H1 (cell line): ENCODE measurements around the gene SMARCA4. TPM values are rescaled to one million over a fixed set of nuclear protein-coding genes. Genes with fewer than 3 reads are reported as not detected.

Source experiments
- CTCF ChIA-PET: fragments of 300-600 bp; sonication (Branson Sonifier 250); formaldehyde crosslinking; loops from one replicate; lab custom pipeline; 2021; ENCODE audit not compliant: partially characterized antibody; lab: Charles Lee
- POLR2A ChIA-PET: fragments of 300-600 bp; sonication (Branson Sonifier 250); formaldehyde crosslinking; loops from one replicate; lab custom pipeline; 2021; ENCODE audit warnings: inconsistent platforms; ENCODE audit not compliant: partially characterized antibody; lab: Charles Lee
- DNase-seq, 2 experiments: peaks; one replicate each; pipeline versions ENCODE4 v3.0.0 to v3.0.0-alpha.2; 2010 to 2022; ENCODE audit warnings: low spot score in 2 of 2, low read depth in 1 of 2, mixed read lengths in 1 of 2
- FAIRE-seq: peaks from 2 replicates; lab custom pipeline; 2011; peaks lifted over from hg19 to GRCh38; lab: Jason Lieb, UNC
- H2AFZ ChIP-seq: 2 replicates; pipeline ENCODE4 v1.8.1; 2012; ENCODE audit warnings: low read length, inconsistent platforms
- H2AK5ac ChIP-seq: 2 replicates; pipeline ENCODE4 v1.6.1; 2013; ENCODE audit warnings: low read depth, low read length
- H2BK120ac ChIP-seq: replicated peaks from 2 replicates; pipeline ENCODE3; 2013; ENCODE audit warnings: low read depth, low read length, inconsistent platforms
- H2BK12ac ChIP-seq: 2 replicates; pipeline ENCODE4 v1.6.1; 2013; ENCODE audit warnings: low read depth, low read length
- H2BK15ac ChIP-seq: 2 replicates; pipeline ENCODE4 v1.6.1; 2013; ENCODE audit warnings: low read length
- H2BK20ac ChIP-seq: 2 replicates; pipeline ENCODE4 v1.6.1; 2013; ENCODE audit warnings: low read length
- H2BK5ac ChIP-seq: 2 replicates; pipeline ENCODE4 v1.6.1; 2013; ENCODE audit warnings: low read depth, low read length
- H3K14ac ChIP-seq: 2 replicates; pipeline ENCODE4 v1.6.1; 2013; ENCODE audit warnings: inconsistent platforms; ENCODE audit not compliant: insufficient read length
- H3K18ac ChIP-seq: 2 replicates; pipeline ENCODE4 v1.6.1; 2013; ENCODE audit warnings: low read length; ENCODE audit errors: extremely low read depth
- H3K23ac ChIP-seq: 2 replicates; pipeline ENCODE4 v1.6.1; 2013; ENCODE audit warnings: inconsistent platforms; ENCODE audit not compliant: insufficient read length
- H3K23me2 ChIP-seq: 2 replicates; pipeline ENCODE4 v1.6.1; 2013; ENCODE audit warnings: low read depth, low read length
- H3K27ac ChIP-seq: 2 replicates; pipeline ENCODE4 v1.6.1; 2011; ENCODE audit warnings: low read depth, low read length, inconsistent platforms
- H3K27me3 ChIP-seq, 4 experiments: replicated peaks in 1 of 4; 1 replicate in 1 of 4; 2 replicates in 3 of 4; pipeline versions ENCODE4 v1.6.1 to v1.8.1; 2011 to 2013; ENCODE audit warnings: low read length in 3 of 4, mild to moderate bottlenecking in 3 of 4, inconsistent platforms in 2 of 4, mixed read lengths in 2 of 4, moderate library complexity in 1 of 4; ENCODE audit not compliant: control insufficient read depth in 3 of 4, insufficient read depth in 3 of 4; ENCODE audit errors: extremely low read depth in 1 of 4
- H3K36me3 ChIP-seq, 4 experiments: 2 replicates each; pipeline versions ENCODE4 v1.6.1 to v1.8.1; 2011 to 2013; ENCODE audit warnings: mild to moderate bottlenecking in 4 of 4, low read length in 3 of 4, moderate library complexity in 2 of 4, control low read depth in 1 of 4, inconsistent platforms in 1 of 4; ENCODE audit not compliant: insufficient read depth in 4 of 4, control insufficient read depth in 2 of 4
- H3K4ac ChIP-seq: replicated peaks from 2 replicates; pipeline ENCODE3; 2013; ENCODE audit warnings: low read length, low read depth, mixed read lengths, inconsistent platforms; ENCODE audit not compliant: insufficient read length
- H3K4me1 ChIP-seq, 4 experiments: replicated peaks in 1 of 4; 1 replicate in 1 of 4; 2 replicates in 3 of 4; pipeline versions ENCODE4 v1.6.1 to v1.8.1; 2011 to 2013; ENCODE audit warnings: low read length in 3 of 4, inconsistent platforms in 2 of 4, mixed read lengths in 1 of 4; ENCODE audit not compliant: insufficient read depth in 4 of 4, control insufficient read depth in 3 of 4
- H3K4me2 ChIP-seq, 2 experiments: 2 replicates each; pipeline versions ENCODE4 v1.6.1 to v1.8.1; 2011 to 2013; ENCODE audit warnings: low read depth in 2 of 2, low read length in 2 of 2, control low read depth in 1 of 2, inconsistent platforms in 1 of 2, mild to moderate bottlenecking in 1 of 2; ENCODE audit not compliant: insufficient read depth in 1 of 2
- H3K4me3 ChIP-seq, 4 experiments: fragments of 200-600, 300-600 bp in 1 of 4; sonication (generic), shearing (Covaris generic), sonication (Bioruptor Twin) in 1 of 4; 2 replicates each; pipeline versions ENCODE4 v1.5.1 to v1.8.1; 2011 to 2016; ENCODE audit warnings: low read length in 4 of 4, low read depth in 3 of 4, control low read depth in 2 of 4, inconsistent platforms in 2 of 4, mild to moderate bottlenecking in 2 of 4, mixed read lengths in 1 of 4, moderate library complexity in 1 of 4; ENCODE audit not compliant: insufficient read depth in 2 of 4; ENCODE audit errors: extremely low read depth in 1 of 4
- H3K56ac ChIP-seq: replicated peaks from 2 replicates; pipeline ENCODE3; 2013; ENCODE audit warnings: low read depth, mild to moderate bottlenecking, mixed read lengths, low read length, inconsistent platforms; ENCODE audit not compliant: insufficient read length
- H3K79me1 ChIP-seq: 2 replicates; pipeline ENCODE4 v1.6.1; 2013; ENCODE audit warnings: low read depth, low read length, control low read depth
- H3K79me2 ChIP-seq, 2 experiments: 2 replicates each; pipeline versions ENCODE4 v1.6.1 to v1.8.1; 2012 to 2013; ENCODE audit warnings: low read length in 2 of 2, mild to moderate bottlenecking in 2 of 2, inconsistent platforms in 1 of 2; ENCODE audit not compliant: insufficient read depth in 2 of 2, control insufficient read depth in 1 of 2
- H3K9ac ChIP-seq, 4 experiments: replicated peaks in 1 of 4; 1 replicate in 1 of 4; 2 replicates in 3 of 4; pipeline versions ENCODE4 v1.6.1 to v1.8.1; 2011 to 2013; ENCODE audit warnings: low read depth in 3 of 4, low read length in 3 of 4, control low read depth in 2 of 4, mild to moderate bottlenecking in 2 of 4, moderate library complexity in 2 of 4, inconsistent platforms in 1 of 4; ENCODE audit errors: extremely low read depth in 1 of 4
- H3K9me3 ChIP-seq, 2 experiments: 2 replicates each; pipeline versions ENCODE4 v1.6.1 to v1.8.1; 2012 to 2013; ENCODE audit warnings: mild to moderate bottlenecking in 2 of 2, moderate library complexity in 2 of 2, control low read depth in 1 of 2, inconsistent platforms in 1 of 2, low read depth in 1 of 2, low read length in 1 of 2, mixed read lengths in 1 of 2; ENCODE audit not compliant: insufficient read depth in 2 of 2
- H4K20me1 ChIP-seq, 2 experiments: replicated peaks in 1 of 2; 2 replicates each; pipeline versions ENCODE3 to v1.8.1; 2011 to 2013; ENCODE audit warnings: inconsistent platforms in 2 of 2, low read length in 2 of 2, mild to moderate bottlenecking in 1 of 2; ENCODE audit not compliant: insufficient read depth in 2 of 2, control insufficient read depth in 1 of 2
- H4K5ac ChIP-seq: 2 replicates; pipeline ENCODE4 v1.6.1; 2013; ENCODE audit warnings: low read length, low read depth, mixed read lengths, inconsistent platforms; ENCODE audit not compliant: insufficient read length
- H4K8ac ChIP-seq: 2 replicates; pipeline ENCODE4 v1.8.0; 2013; ENCODE audit warnings: mild to moderate bottlenecking, moderate library complexity, low read length, inconsistent platforms; ENCODE audit not compliant: insufficient read depth; ENCODE audit errors: extremely low read depth
- H4K91ac ChIP-seq: replicated peaks from 2 replicates; pipeline ENCODE3; 2013; ENCODE audit warnings: low read length, mixed read lengths, inconsistent platforms; ENCODE audit not compliant: insufficient read length
- CBX5 ChIP-seq: fragments of 300-800, 300-1000 bp; sonication (generic); IDR thresholded peaks from 2 replicates; pipeline ENCODE4 v1.7.1; 2016; ENCODE audit warnings: antibody characterized with exemption, low read length, low read depth
- CTCF ChIP-seq, 3 experiments: IDR thresholded peaks; 1 replicate in 2 of 3; 2 replicates in 1 of 3; pipeline versions ENCODE4 v1.5.1 to v1.6.1; 2011; ENCODE audit warnings: low read length in 3 of 3, mild to moderate bottlenecking in 3 of 3, inconsistent platforms in 2 of 3, low read depth in 1 of 3, moderate library complexity in 1 of 3; ENCODE audit not compliant: insufficient read depth in 1 of 3; ENCODE audit errors: control extremely low read depth in 1 of 3
- GTF2F1 ChIP-seq: IDR thresholded peaks from 2 replicates; pipeline ENCODE4 v1.6.1; 2012; ENCODE audit warnings: low read depth, low read length, improper control_type of control experiment, borderline replicate concordance
- KDM4A ChIP-seq: IDR thresholded peaks from one replicate; pipeline ENCODE4 v1.7.1; 2012; ENCODE audit warnings: low read depth, mild to moderate bottlenecking, moderate library complexity, low read length, inconsistent platforms; ENCODE audit not compliant: severe bottlenecking
- POU5F1 ChIP-seq: IDR thresholded peaks from 2 replicates; pipeline ENCODE4 v1.6.1; 2011; ENCODE audit warnings: low read depth, mild to moderate bottlenecking, low read length, moderate library complexity
- RBBP5 ChIP-seq: IDR thresholded peaks from 2 replicates; pipeline ENCODE4 v1.7.1; 2012; ENCODE audit warnings: low read depth, mild to moderate bottlenecking, inconsistent platforms, low read length, moderate library complexity, borderline replicate concordance
- RFX5 ChIP-seq: IDR thresholded peaks from 2 replicates; pipeline ENCODE4 v1.6.1; 2011; ENCODE audit warnings: low read depth, low read length, improper control_type of control experiment, borderline replicate concordance
- RXRA ChIP-seq: IDR thresholded peaks from 2 replicates; pipeline ENCODE4 v1.6.1; 2011; ENCODE audit warnings: low read depth, mild to moderate bottlenecking, low read length, moderate library complexity; ENCODE audit not compliant: insufficient read depth
- SUZ12 ChIP-seq: fragments of 200-600 bp; sonication (generic); IDR thresholded peaks from 2 replicates; pipeline ENCODE4 v1.6.1; 2012; ENCODE audit warnings: mild to moderate bottlenecking, inconsistent platforms, low read length, moderate library complexity, mixed read lengths
- YY1 ChIP-seq: IDR thresholded peaks from 2 replicates; pipeline ENCODE4 v1.6.1; 2011; ENCODE audit warnings: low read depth, mild to moderate bottlenecking, low read length
- ZNF274 ChIP-seq: IDR thresholded peaks from 2 replicates; pipeline ENCODE4 v1.7.0; 2012; ENCODE audit warnings: low read length, borderline replicate concordance; ENCODE audit errors: extremely low read depth
- WGBS, 2 experiments: shearing (Covaris generic) in 1 of 2; methylation state at CpG; one replicate each; pipeline versions ENCODE4 v1.1.6 to v1.1.7; 2013 to 2015; ENCODE audit warnings: low lambda C conversion rate in 2 of 2, mixed read lengths in 2 of 2, inconsistent platforms in 1 of 2, low coverage in 1 of 2, missing lambda C conversion rate in 1 of 2; ENCODE audit not compliant: insufficient replicate concordance in 2 of 2, insufficient coverage in 1 of 2, insufficient read length in 1 of 2; ENCODE audit errors: extremely low coverage in 1 of 2, missing lambda C conversion rate in 1 of 2; 5-methylcytosine and 5-hydroxymethylcytosine counted together
- polyA plus RNA-seq, 7 experiments: library from polyadenylated mRNA; depleted of rRNA in 3 of 7; stranded (reverse) in 5 of 7; unstranded in 2 of 7; fragments of >200 nt in 5 of 7; fragments of 200-250 nt in 2 of 7; gene quantifications; 1 replicate in 5 of 7; 2 replicates in 1 of 7; 4 replicates in 1 of 7; pipeline versions ENCODE4 v1.2.1 to v1.2.3, GENCODE V29; 2011 to 2013; ENCODE audit warnings: missing spikeins in 2 of 7, mixed read lengths in 2 of 7
- total RNA-seq: library from RNA; stranded (reverse); fragmentation: NEBNext Ultra II Directional; extraction: Animal tissue kit (Norgen Biotek cat#: 25700); gene quantifications from 2 replicates; pipeline ENCODE4 v1.2.1, GENCODE V29; 2021

The SMARCA4 gene
- total and polyA plus RNA-seq, 2 of the 8 experiments (the other 6 are each of a cell fraction or from before 2014, with no cell fraction given), result 86.4 to 263 TPM

GRCh38 chr19:11033251-11033650 is 72.4 kb downstream of the SMARCA4 start:
- Histone ChIP-seq H3K79me2 (no peaks in the 10 kb centered on the region), H3K23me2 (no peaks in the 10 kb centered on the region), H3K4me3 (no peak overlapping the region), H3K27me3 (no peaks in the 10 kb centered on the region), H2BK15ac (no peak overlapping the region), H3K23ac (no peak overlapping the region), H3K56ac (no peak overlapping the region), H3K4ac (no peak overlapping the region), H3K9me3 (no peaks in the 10 kb centered on the region), H4K8ac (no peak overlapping the region; the same call in 1 of the 2 replicates), H2AFZ (no peak overlapping the region), H3K18ac (no peak overlapping the region), H3K36me3 (peaks cover 48 to 72% (median 69%) of the 10 kb centered on the region in 4 experiments), H4K5ac (no peak overlapping the region), H3K14ac (no peak overlapping the region), H2BK20ac (no peak overlapping the region), H3K79me1 (peaks cover 4% of the 10 kb centered on the region), H4K91ac (no peak overlapping the region), H2BK120ac (no peak overlapping the region), H3K27ac (no peak overlapping the region), H2BK5ac (no peak overlapping the region), H2AK5ac (no peak overlapping the region), H4K20me1 (peaks cover 6 to 24% of the 10 kb centered on the region in 2 experiments), H3K4me1 (no peaks in the 10 kb centered on the region), H2BK12ac (no peak overlapping the region), H3K4me2 (no peak overlapping the region), H3K9ac (no peak overlapping the region)
- FAIRE-seq (no peak), DNase-seq (no peak)
- 90% methylated on average over 22 of the region's 22 CpGs; no CpG with 5 or more reads in 1 of the 2 experiments for WGBS, 2 experiments
- ChIA-PET CTCF (interaction anchor here (0.7 to 2.1 kb wide), 5 partner anchors 11 to 93 kb away, joined by 3 to 8 read pairs (median 7); no protein-coding TSS in a partner anchor), POLR2A (interaction anchor here (0.8 to 1.0 kb wide), 3 partner anchors 13 to 23 kb away, joined by 3 read pairs; no protein-coding TSS in a partner anchor)
- TF ChIP-seq RFX5, result no peak
- TF ChIP-seq RBBP5, result no peak
- no peak for TF ChIP-seq YY1
- no peak for TF ChIP-seq ZNF274
- no peak for TF ChIP-seq KDM4A
- TF ChIP-seq RXRA, result no peak
- no peak for TF ChIP-seq CTCF (IDR thresholded peaks at IDR 0.05; ENCODE audit: control extremely low read depth in 1 of 3, insufficient read depth in 1 of 3, low read depth in 1 of 3, low read length in 3 of 3)
- no peak for TF ChIP-seq SUZ12
- TF ChIP-seq CBX5, result no peak
- no peak for TF ChIP-seq POU5F1
- TF ChIP-seq GTF2F1, result no peak
